Activated naive CD8-positive, alpha-beta T cell treated with anti-CD3 and anti-CD28 coated beads for 36 hours (primary cell): ENCODE results near the gene COMMD3. TPM values are rescaled to one million over a fixed set of nuclear protein-coding genes. Genes with fewer than 3 reads are reported as not detected.
"Not testable (repeated sequence)": the region's sequence is repeated elsewhere in the genome, so short reads cannot be mapped to it uniquely, and the experiment has no call there.

ENCODE experiments used
- DNase-seq: peaks from one replicate; pipeline ENCODE4 v3.0.0; 2021
- H3K27ac Mint-ChIP-seq: one replicate; pipeline ENCODE4 v1.8.0; 2022; ENCODE audit warnings: mild to moderate bottlenecking, moderate library complexity, mixed read lengths
- H3K27me3 Mint-ChIP-seq: one replicate; pipeline ENCODE4 v1.8.0; 2022; ENCODE audit warnings: mild to moderate bottlenecking, mixed read lengths
- H3K36me3 Mint-ChIP-seq: one replicate; pipeline ENCODE4 v1.8.0; 2021; ENCODE audit warnings: mild to moderate bottlenecking, mixed read lengths
- H3K4me1 Mint-ChIP-seq: one replicate; pipeline ENCODE4 v1.8.0; 2021; ENCODE audit warnings: mixed read lengths
- H3K4me3 Mint-ChIP-seq: one replicate; pipeline ENCODE4 v1.8.0; 2022; ENCODE audit warnings: mild to moderate bottlenecking, moderate library complexity, mixed read lengths
- H3K9me3 Mint-ChIP-seq: one replicate; pipeline ENCODE4 v1.8.0; 2022; ENCODE audit warnings: mixed read lengths
- total RNA-seq, 2 experiments: library from RNA; stranded (reverse); gene quantifications; one replicate each; pipeline ENCODE4 v1.2.3, GENCODE V29; 2021

Gene COMMD3
- total RNA-seq: 10 to 100 TPM; 46.8 to 53.5 TPM

- Mint-ChIP-seq H3K36me3 (peaks cover 6% of the 10 kb centered on the region), H3K27ac (peak within 1 kb of the TSS; percentile 87), H3K9me3 (no peaks in the 10 kb centered on the region), H3K27me3 (peaks cover 47% of the 10 kb centered on the region), H3K4me3 (peak within 1 kb of the TSS; percentile 91), H3K4me1 (peaks cover 30% of the 10 kb centered on the region)
- peak; percentile 80 for DNase-seq
Observed at GRCh38 chr10:22316286-22317075, at the start of gene COMMD3. Gene COMMD3, plus strand, starts transcription at chr10:22316388. Its CDS starts 30 bp downstream, at chr10:22316418.

DNA sequence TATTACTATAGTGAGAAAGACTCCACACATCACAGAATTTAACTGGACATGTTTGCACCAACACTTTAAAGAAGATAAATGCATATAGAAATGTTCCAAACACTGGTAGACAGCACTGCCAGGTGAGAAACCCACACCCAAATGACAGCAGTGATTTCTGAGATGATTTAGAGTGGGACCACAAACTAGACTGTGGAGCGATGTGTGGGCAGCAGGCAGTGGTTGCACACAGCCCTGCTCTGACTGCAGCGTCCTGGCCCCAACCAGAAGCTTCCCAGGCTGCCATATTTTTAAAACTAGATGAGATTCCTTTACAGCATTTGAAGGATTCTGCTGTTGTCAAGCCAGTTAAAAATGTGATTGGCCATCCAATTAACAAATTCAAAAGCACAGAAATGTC lies 47.7 kb upstream of the COMMD3 start:
- no peak for DNase-seq
- Mint-ChIP-seq H3K9me3 (no peaks in the 10 kb centered on the region), H3K36me3 (no peaks in the 10 kb centered on the region), H3K4me3 (no peak overlapping the region), H3K27ac (no peak overlapping the region), H3K27me3 (peaks cover 24% of the 10 kb centered on the region), H3K4me1 (peaks cover 4% of the 10 kb centered on the region)

- Mint-ChIP-seq H3K9me3 (no peaks in the 10 kb centered on the region), H3K4me3 (no peak overlapping the region), H3K27ac (no peak overlapping the region), H3K27me3 (peaks cover 10% of the 10 kb centered on the region), H3K36me3 (no peaks in the 10 kb centered on the region), H3K4me1 (peaks cover 4% of the 10 kb centered on the region)
- no peak for DNase-seq
Observed at GRCh38 chr10:22271786-22272185, 44.4 kb upstream of the COMMD3 start.

DNA sequence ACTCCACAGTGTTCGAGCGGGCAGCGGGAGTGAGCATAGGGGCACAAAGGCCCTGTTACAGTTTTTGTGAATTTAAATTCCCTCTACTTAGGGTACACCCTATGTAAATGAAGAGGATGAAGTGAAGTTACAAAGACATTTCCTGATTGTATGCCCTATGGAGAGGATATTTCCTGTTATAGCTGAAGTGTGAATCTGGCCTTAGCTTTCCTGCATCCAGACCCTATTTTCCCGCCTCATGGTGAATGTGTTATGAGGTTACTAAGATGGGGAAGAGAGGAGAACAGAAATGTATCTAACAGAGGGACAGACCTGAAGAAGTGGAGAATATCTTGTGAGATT lies 37.8 kb upstream of the COMMD3 start:
- H3K9me3 Mint-ChIP-seq: no peaks in the 10 kb centered on the region
- no peak overlapping the region for H3K27ac Mint-ChIP-seq
- no peak overlapping the region for H3K4me3 Mint-ChIP-seq
- H3K36me3 Mint-ChIP-seq: no peaks in the 10 kb centered on the region
- DNase-seq: no peak
- no peaks in the 10 kb centered on the region for H3K4me1 Mint-ChIP-seq
- H3K27me3 Mint-ChIP-seq: peaks cover 15% of the 10 kb centered on the region

- Mint-ChIP-seq H3K27me3 (peaks cover 15% of the 10 kb centered on the region), H3K4me3 (no peak overlapping the region), H3K4me1 (no peaks in the 10 kb centered on the region), H3K36me3 (no peaks in the 10 kb centered on the region), H3K27ac (no peak overlapping the region), H3K9me3 (no peaks in the 10 kb centered on the region)
- no peak for DNase-seq
Observed at GRCh38 chr10:22280078-22280477, 36.1 kb upstream of the COMMD3 start.

DNA sequence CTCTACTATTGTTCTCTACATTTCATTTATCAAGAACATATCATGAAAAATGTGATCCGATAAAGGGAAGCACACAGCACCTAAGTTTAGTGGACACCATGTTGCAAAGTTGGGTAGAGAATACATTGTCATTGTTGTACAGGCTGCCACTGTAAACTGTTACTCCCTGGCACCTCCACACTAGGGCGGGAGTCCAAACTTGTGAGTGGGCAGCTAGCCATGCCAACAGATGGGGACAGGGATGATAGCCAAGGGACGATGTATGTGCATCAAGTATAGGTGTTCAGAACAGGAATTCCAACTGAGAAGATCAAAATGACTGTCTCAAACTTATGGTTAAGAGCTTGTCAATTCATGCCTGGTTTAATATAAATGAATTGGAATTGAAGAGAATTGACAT lies 31.1 kb upstream of the COMMD3 start:
- Mint-ChIP-seq H3K27ac (no peak overlapping the region), H3K9me3 (peaks cover 5% of the 10 kb centered on the region), H3K4me1 (no peaks in the 10 kb centered on the region), H3K4me3 (no peak overlapping the region), H3K36me3 (no peaks in the 10 kb centered on the region), H3K27me3 (peaks cover 10% of the 10 kb centered on the region)
- DNase-seq: no peak

DNA sequence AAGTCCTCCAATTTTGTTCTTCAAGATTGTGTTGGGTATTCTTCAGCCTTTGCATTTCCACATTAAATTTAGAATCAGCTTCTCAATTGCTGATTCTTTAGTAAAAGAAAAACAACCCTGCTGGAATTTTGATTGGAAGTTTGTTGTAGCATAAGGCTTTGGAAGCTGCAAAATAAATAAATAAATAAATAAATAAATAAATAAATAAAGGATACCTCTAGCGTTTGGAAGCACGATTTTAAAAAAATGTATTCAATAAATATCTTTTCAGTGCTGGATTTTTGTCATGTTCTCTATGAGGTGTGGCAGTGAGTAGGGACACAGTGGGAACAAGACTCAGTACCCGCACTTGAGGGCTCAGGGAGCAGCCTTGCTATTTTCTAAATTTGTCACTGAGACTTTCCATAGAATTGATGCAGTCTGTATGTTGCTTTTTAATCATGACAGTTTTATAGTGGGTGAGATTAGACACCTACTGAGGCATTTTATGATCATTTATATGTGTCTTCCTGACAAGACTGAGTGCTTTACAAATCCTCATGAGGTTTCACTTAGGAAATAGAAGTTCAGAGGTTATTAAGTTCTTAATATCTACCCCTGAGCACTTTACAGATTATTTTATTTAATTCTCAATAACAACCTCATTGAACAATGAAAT lies 22.3 kb upstream of the COMMD3 start:
- no peak overlapping the region for H3K4me3 Mint-ChIP-seq
- no peak overlapping the region for H3K27ac Mint-ChIP-seq
- H3K27me3 Mint-ChIP-seq: peaks cover 6% of the 10 kb centered on the region
- H3K36me3 Mint-ChIP-seq: no peaks in the 10 kb centered on the region
- no peak for DNase-seq
- no peaks in the 10 kb centered on the region for H3K4me1 Mint-ChIP-seq
- H3K9me3 Mint-ChIP-seq: peaks cover 5% of the 10 kb centered on the region

DNA sequence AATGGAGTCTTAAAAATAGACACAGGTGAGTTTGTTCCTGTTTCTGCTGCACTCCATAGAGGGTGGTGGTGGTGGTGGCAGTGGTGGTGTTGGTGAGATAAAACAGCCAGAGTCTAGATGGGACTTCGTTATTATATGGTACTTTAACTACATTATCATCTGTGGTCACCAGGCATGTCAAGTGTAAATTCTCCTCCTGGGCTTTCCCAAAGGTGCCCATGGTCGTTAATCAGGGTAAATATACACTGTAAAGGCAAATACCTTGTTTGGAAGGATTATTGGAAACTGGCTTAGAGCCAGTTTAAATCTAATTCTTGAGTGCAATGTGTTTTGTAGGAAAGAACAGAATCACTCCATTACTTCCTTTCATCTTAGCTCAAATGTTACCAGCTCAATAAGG lies 21.5 kb upstream of the COMMD3 start:
- H3K4me1 Mint-ChIP-seq: no peaks in the 10 kb centered on the region
- H3K27me3 Mint-ChIP-seq: peaks cover 7% of the 10 kb centered on the region
- H3K4me3 Mint-ChIP-seq: no peak overlapping the region
- no peak for DNase-seq
- H3K36me3 Mint-ChIP-seq: no peaks in the 10 kb centered on the region
- H3K9me3 Mint-ChIP-seq: peaks cover under 1% of the 10 kb centered on the region
- H3K27ac Mint-ChIP-seq: no peak overlapping the region

DNA sequence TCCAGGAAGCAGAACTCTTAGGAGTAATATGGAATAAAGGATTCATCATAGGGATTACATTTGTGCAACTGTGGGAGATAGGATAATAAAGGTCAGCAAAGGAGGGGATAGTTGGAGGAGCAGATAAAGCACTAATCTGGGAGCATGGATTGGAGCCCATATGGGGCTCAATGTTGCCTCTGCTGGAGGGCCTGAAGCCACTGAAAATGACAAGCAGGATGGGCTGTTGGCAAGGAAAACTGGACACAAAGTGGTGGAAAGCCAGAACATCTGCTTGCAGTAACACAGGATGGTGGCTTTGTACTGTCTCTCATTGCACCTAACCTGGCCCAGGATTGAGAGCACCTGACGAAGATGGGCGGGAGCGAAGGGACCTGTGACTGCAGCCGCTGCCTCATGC lies 15.0 kb upstream of the COMMD3 start:
- peaks cover 8% of the 10 kb centered on the region for H3K27me3 Mint-ChIP-seq
- H3K4me3 Mint-ChIP-seq: no peak overlapping the region
- no peaks in the 10 kb centered on the region for H3K36me3 Mint-ChIP-seq
- H3K27ac Mint-ChIP-seq: no peak overlapping the region
- no peaks in the 10 kb centered on the region for H3K9me3 Mint-ChIP-seq
- DNase-seq: no peak
- H3K4me1 Mint-ChIP-seq: no peaks in the 10 kb centered on the region

GRCh38 chr10:22303461-22303860 lies 12.7 kb upstream of the COMMD3 start:
- no peaks in the 10 kb centered on the region for H3K36me3 Mint-ChIP-seq
- H3K27ac Mint-ChIP-seq: no peak overlapping the region
- no peaks in the 10 kb centered on the region for H3K4me1 Mint-ChIP-seq
- no peaks in the 10 kb centered on the region for H3K9me3 Mint-ChIP-seq
- DNase-seq: no peak
- peaks cover 19% of the 10 kb centered on the region for H3K27me3 Mint-ChIP-seq
- H3K4me3 Mint-ChIP-seq: no peak overlapping the region

GRCh38 chr10:22305721-22306120 lies 10.5 kb upstream of the COMMD3 start:
- Mint-ChIP-seq H3K36me3 (no peaks in the 10 kb centered on the region), H3K27ac (no peak overlapping the region), H3K27me3 (peaks cover 23% of the 10 kb centered on the region), H3K4me3 (no peak overlapping the region), H3K4me1 (no peaks in the 10 kb centered on the region), H3K9me3 (no peaks in the 10 kb centered on the region)
- DNase-seq: no peak

- peaks cover 42% of the 10 kb centered on the region for H3K27me3 Mint-ChIP-seq
- no peak overlapping the region for H3K4me3 Mint-ChIP-seq
- H3K4me1 Mint-ChIP-seq: no peaks in the 10 kb centered on the region
- H3K27ac Mint-ChIP-seq: no peak overlapping the region
- no peaks in the 10 kb centered on the region for H3K9me3 Mint-ChIP-seq
- H3K36me3 Mint-ChIP-seq: no peaks in the 10 kb centered on the region
- peak; percentile 16 for DNase-seq
Observed at GRCh38 chr10:22308390-22308789, 7.8 kb upstream of the COMMD3 start.

- DNase-seq: no peak
- Mint-ChIP-seq H3K9me3 (no peaks in the 10 kb centered on the region), H3K27ac (no peak overlapping the region), H3K27me3 (peaks cover 42% of the 10 kb centered on the region), H3K4me1 (no peaks in the 10 kb centered on the region), H3K4me3 (no peak overlapping the region), H3K36me3 (no peaks in the 10 kb centered on the region)
Observed at GRCh38 chr10:22309180-22310000, 6.8 kb upstream of the COMMD3 start.

DNA sequence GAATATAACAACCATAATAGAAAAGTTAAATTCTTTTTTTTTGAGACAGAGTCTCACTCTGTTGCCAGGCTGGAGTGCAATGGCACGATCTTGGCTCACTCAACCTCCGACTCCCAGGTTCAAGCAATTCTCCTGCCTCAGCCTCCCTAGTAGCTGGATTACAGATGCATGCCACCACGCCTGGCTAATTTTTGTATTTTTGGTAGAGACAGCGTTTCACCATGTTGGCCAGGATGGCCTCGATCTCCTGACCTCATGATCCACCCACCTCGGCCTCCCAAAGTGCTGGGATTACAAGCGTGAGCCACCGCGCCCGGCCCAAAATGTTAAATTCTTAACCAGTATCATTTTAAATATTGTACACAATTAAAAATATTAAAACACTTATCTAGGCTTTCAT lies 6.2 kb upstream of the COMMD3 start:
- peaks cover 45% of the 10 kb centered on the region for H3K27me3 Mint-ChIP-seq
- H3K4me3 Mint-ChIP-seq, H3K36me3 Mint-ChIP-seq, H3K9me3 Mint-ChIP-seq, H3K4me1 Mint-ChIP-seq, H3K27ac Mint-ChIP-seq, DNase-seq: not testable (repeated sequence)

- Mint-ChIP-seq H3K4me1 (peaks cover 12% of the 10 kb centered on the region), H3K4me3 (no peak overlapping the region), H3K27ac (no peak overlapping the region), H3K36me3 (peaks cover 4% of the 10 kb centered on the region), H3K9me3 (no peaks in the 10 kb centered on the region), H3K27me3 (peaks cover 52% of the 10 kb centered on the region)
- no peak for DNase-seq
Observed at GRCh38 chr10:22310928-22311327, 5.3 kb upstream of the COMMD3 start.
